GF-D8 (cell line): Measurements from ENCODE around the gene TAP1.

Source experiments
- DNase-seq: peaks from one replicate; lab custom pipeline; 2025; lab: John Stamatoyannopoulos, UW

Gene TAP1

DNA sequence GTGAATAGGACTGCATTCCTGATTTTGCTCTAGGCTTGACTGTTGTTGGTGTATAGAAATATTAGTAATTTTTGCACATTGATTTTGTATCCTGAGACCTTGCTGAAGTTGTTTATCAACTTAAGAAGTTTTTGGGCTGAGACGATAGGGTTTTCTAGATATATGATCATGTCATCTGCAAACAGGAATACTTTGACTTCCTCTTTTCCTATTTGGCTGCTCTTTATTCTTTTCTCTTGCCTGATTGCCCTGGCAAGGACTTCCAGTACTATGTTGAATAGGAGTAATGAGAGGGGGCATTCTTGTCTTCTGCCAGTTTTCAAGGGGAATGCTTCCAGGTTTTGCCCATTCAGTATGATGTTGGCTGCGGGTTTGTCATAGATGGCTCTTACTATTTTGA lies 50.1 kb downstream of the TAP1 start:
- no peak for DNase-seq

- no peak for DNase-seq
Measured at GRCh38 chr6:32799740-32800139, 53.8 kb downstream of the TAP1 start.

DNA sequence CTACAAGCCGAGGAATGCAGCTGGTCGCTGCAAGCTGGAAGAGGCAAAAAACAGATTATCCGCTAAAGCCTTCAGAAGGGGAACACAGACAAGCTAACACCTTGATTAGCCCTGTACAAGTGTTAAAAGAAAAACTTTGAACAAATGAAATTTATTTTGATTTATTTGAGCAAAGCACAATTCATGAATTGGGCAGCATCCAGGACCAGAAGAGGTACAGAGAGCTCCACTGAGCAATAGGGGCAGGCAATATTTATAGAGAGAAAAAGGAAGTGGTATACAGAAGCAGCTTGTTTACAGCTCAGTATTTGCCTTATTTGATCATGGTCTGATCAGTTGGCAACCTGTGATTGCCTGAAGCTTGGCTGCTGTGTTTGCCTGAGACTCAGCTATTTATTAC lies 54.3 kb downstream of the TAP1 start:
- no peak for DNase-seq

- DNase-seq, result peak; percentile 4
Measured at GRCh38 chr6:32796848-32797776, 56.4 kb downstream of the TAP1 start.
